H1 (cell line): Measurements from ENCODE around the gene CHD9. TPM values are rescaled to one million over a fixed set of nuclear protein-coding genes. Genes with fewer than 3 reads are reported as not detected.

Source experiments
- CTCF ChIA-PET: fragments of 300-600 bp; sonication (Branson Sonifier 250); formaldehyde crosslinking; loops from one replicate; lab custom pipeline; 2021; ENCODE audit not compliant: partially characterized antibody; lab: Charles Lee
- POLR2A ChIA-PET: fragments of 300-600 bp; sonication (Branson Sonifier 250); formaldehyde crosslinking; loops from one replicate; lab custom pipeline; 2021; ENCODE audit warnings: inconsistent platforms; ENCODE audit not compliant: partially characterized antibody; lab: Charles Lee
- DNase-seq, 2 experiments: peaks; one replicate each; pipeline versions ENCODE4 v3.0.0 to v3.0.0-alpha.2; 2010 to 2022; ENCODE audit warnings: low spot score in 2 of 2, low read depth in 1 of 2, mixed read lengths in 1 of 2
- FAIRE-seq: peaks from 2 replicates; lab custom pipeline; 2011; peaks lifted over from hg19 to GRCh38; lab: Jason Lieb, UNC
- H2AFZ ChIP-seq: 2 replicates; pipeline ENCODE4 v1.8.1; 2012; ENCODE audit warnings: low read length, inconsistent platforms
- H2AK5ac ChIP-seq: 2 replicates; pipeline ENCODE4 v1.6.1; 2013; ENCODE audit warnings: low read depth, low read length
- H2BK120ac ChIP-seq: replicated peaks from 2 replicates; pipeline ENCODE3; 2013; ENCODE audit warnings: low read depth, low read length, inconsistent platforms
- H2BK12ac ChIP-seq: 2 replicates; pipeline ENCODE4 v1.6.1; 2013; ENCODE audit warnings: low read depth, low read length
- H2BK15ac ChIP-seq: 2 replicates; pipeline ENCODE4 v1.6.1; 2013; ENCODE audit warnings: low read length
- H2BK20ac ChIP-seq: 2 replicates; pipeline ENCODE4 v1.6.1; 2013; ENCODE audit warnings: low read length
- H2BK5ac ChIP-seq: 2 replicates; pipeline ENCODE4 v1.6.1; 2013; ENCODE audit warnings: low read depth, low read length
- H3K14ac ChIP-seq: 2 replicates; pipeline ENCODE4 v1.6.1; 2013; ENCODE audit warnings: inconsistent platforms; ENCODE audit not compliant: insufficient read length
- H3K18ac ChIP-seq: 2 replicates; pipeline ENCODE4 v1.6.1; 2013; ENCODE audit warnings: low read length; ENCODE audit errors: extremely low read depth
- H3K23ac ChIP-seq: 2 replicates; pipeline ENCODE4 v1.6.1; 2013; ENCODE audit warnings: inconsistent platforms; ENCODE audit not compliant: insufficient read length
- H3K23me2 ChIP-seq: 2 replicates; pipeline ENCODE4 v1.6.1; 2013; ENCODE audit warnings: low read depth, low read length
- H3K27ac ChIP-seq: 2 replicates; pipeline ENCODE4 v1.6.1; 2011; ENCODE audit warnings: low read depth, low read length, inconsistent platforms
- H3K27me3 ChIP-seq, 4 experiments: replicated peaks in 1 of 4; 1 replicate in 1 of 4; 2 replicates in 3 of 4; pipeline versions ENCODE4 v1.6.1 to v1.8.1; 2011 to 2013; ENCODE audit warnings: low read length in 3 of 4, mild to moderate bottlenecking in 3 of 4, inconsistent platforms in 2 of 4, mixed read lengths in 2 of 4, moderate library complexity in 1 of 4; ENCODE audit not compliant: control insufficient read depth in 3 of 4, insufficient read depth in 3 of 4; ENCODE audit errors: extremely low read depth in 1 of 4
- H3K36me3 ChIP-seq, 4 experiments: 2 replicates each; pipeline versions ENCODE4 v1.6.1 to v1.8.1; 2011 to 2013; ENCODE audit warnings: mild to moderate bottlenecking in 4 of 4, low read length in 3 of 4, moderate library complexity in 2 of 4, control low read depth in 1 of 4, inconsistent platforms in 1 of 4; ENCODE audit not compliant: insufficient read depth in 4 of 4, control insufficient read depth in 2 of 4
- H3K4ac ChIP-seq: replicated peaks from 2 replicates; pipeline ENCODE3; 2013; ENCODE audit warnings: low read length, low read depth, mixed read lengths, inconsistent platforms; ENCODE audit not compliant: insufficient read length
- H3K4me1 ChIP-seq, 4 experiments: replicated peaks in 1 of 4; 1 replicate in 1 of 4; 2 replicates in 3 of 4; pipeline versions ENCODE4 v1.6.1 to v1.8.1; 2011 to 2013; ENCODE audit warnings: low read length in 3 of 4, inconsistent platforms in 2 of 4, mixed read lengths in 1 of 4; ENCODE audit not compliant: insufficient read depth in 4 of 4, control insufficient read depth in 3 of 4
- H3K4me2 ChIP-seq, 2 experiments: 2 replicates each; pipeline versions ENCODE4 v1.6.1 to v1.8.1; 2011 to 2013; ENCODE audit warnings: low read depth in 2 of 2, low read length in 2 of 2, control low read depth in 1 of 2, inconsistent platforms in 1 of 2, mild to moderate bottlenecking in 1 of 2; ENCODE audit not compliant: insufficient read depth in 1 of 2
- H3K4me3 ChIP-seq, 4 experiments: fragments of 200-600, 300-600 bp in 1 of 4; sonication (generic), shearing (Covaris generic), sonication (Bioruptor Twin) in 1 of 4; 2 replicates each; pipeline versions ENCODE4 v1.5.1 to v1.8.1; 2011 to 2016; ENCODE audit warnings: low read length in 4 of 4, low read depth in 3 of 4, control low read depth in 2 of 4, inconsistent platforms in 2 of 4, mild to moderate bottlenecking in 2 of 4, mixed read lengths in 1 of 4, moderate library complexity in 1 of 4; ENCODE audit not compliant: insufficient read depth in 2 of 4; ENCODE audit errors: extremely low read depth in 1 of 4
- H3K56ac ChIP-seq: replicated peaks from 2 replicates; pipeline ENCODE3; 2013; ENCODE audit warnings: low read depth, mild to moderate bottlenecking, mixed read lengths, low read length, inconsistent platforms; ENCODE audit not compliant: insufficient read length
- H3K79me1 ChIP-seq: 2 replicates; pipeline ENCODE4 v1.6.1; 2013; ENCODE audit warnings: low read depth, low read length, control low read depth
- H3K79me2 ChIP-seq, 2 experiments: 2 replicates each; pipeline versions ENCODE4 v1.6.1 to v1.8.1; 2012 to 2013; ENCODE audit warnings: low read length in 2 of 2, mild to moderate bottlenecking in 2 of 2, inconsistent platforms in 1 of 2; ENCODE audit not compliant: insufficient read depth in 2 of 2, control insufficient read depth in 1 of 2
- H3K9ac ChIP-seq, 4 experiments: replicated peaks in 1 of 4; 1 replicate in 1 of 4; 2 replicates in 3 of 4; pipeline versions ENCODE4 v1.6.1 to v1.8.1; 2011 to 2013; ENCODE audit warnings: low read depth in 3 of 4, low read length in 3 of 4, control low read depth in 2 of 4, mild to moderate bottlenecking in 2 of 4, moderate library complexity in 2 of 4, inconsistent platforms in 1 of 4; ENCODE audit errors: extremely low read depth in 1 of 4
- H3K9me3 ChIP-seq, 2 experiments: 2 replicates each; pipeline versions ENCODE4 v1.6.1 to v1.8.1; 2012 to 2013; ENCODE audit warnings: mild to moderate bottlenecking in 2 of 2, moderate library complexity in 2 of 2, control low read depth in 1 of 2, inconsistent platforms in 1 of 2, low read depth in 1 of 2, low read length in 1 of 2, mixed read lengths in 1 of 2; ENCODE audit not compliant: insufficient read depth in 2 of 2
- H4K20me1 ChIP-seq, 2 experiments: replicated peaks in 1 of 2; 2 replicates each; pipeline versions ENCODE3 to v1.8.1; 2011 to 2013; ENCODE audit warnings: inconsistent platforms in 2 of 2, low read length in 2 of 2, mild to moderate bottlenecking in 1 of 2; ENCODE audit not compliant: insufficient read depth in 2 of 2, control insufficient read depth in 1 of 2
- H4K5ac ChIP-seq: 2 replicates; pipeline ENCODE4 v1.6.1; 2013; ENCODE audit warnings: low read length, low read depth, mixed read lengths, inconsistent platforms; ENCODE audit not compliant: insufficient read length
- H4K8ac ChIP-seq: 2 replicates; pipeline ENCODE4 v1.8.0; 2013; ENCODE audit warnings: mild to moderate bottlenecking, moderate library complexity, low read length, inconsistent platforms; ENCODE audit not compliant: insufficient read depth; ENCODE audit errors: extremely low read depth
- H4K91ac ChIP-seq: replicated peaks from 2 replicates; pipeline ENCODE3; 2013; ENCODE audit warnings: low read length, mixed read lengths, inconsistent platforms; ENCODE audit not compliant: insufficient read length
- BRCA1 ChIP-seq: IDR thresholded peaks from 2 replicates; pipeline ENCODE4 v1.6.1; 2012; ENCODE audit warnings: low read depth, low read length, improper control_type of control experiment
- E2F6 ChIP-seq: IDR thresholded peaks from 2 replicates; pipeline ENCODE4 v1.6.1; 2012; ENCODE audit warnings: inconsistent platforms
- GTF2F1 ChIP-seq: IDR thresholded peaks from 2 replicates; pipeline ENCODE4 v1.6.1; 2012; ENCODE audit warnings: low read depth, low read length, improper control_type of control experiment, borderline replicate concordance
- JUND ChIP-seq: IDR thresholded peaks from 2 replicates; pipeline ENCODE4 v1.6.1; 2011; ENCODE audit warnings: mild to moderate bottlenecking, improper control_type of control experiment, low read length
- KDM4A ChIP-seq: IDR thresholded peaks from one replicate; pipeline ENCODE4 v1.7.1; 2012; ENCODE audit warnings: low read depth, mild to moderate bottlenecking, moderate library complexity, low read length, inconsistent platforms; ENCODE audit not compliant: severe bottlenecking
- NRF1 ChIP-seq: IDR thresholded peaks from 2 replicates; pipeline ENCODE4 v1.6.1; 2011; ENCODE audit warnings: mild to moderate bottlenecking, low read depth, low read length, improper control_type of control experiment
- POLR2AphosphoS5 ChIP-seq: IDR thresholded peaks from 2 replicates; pipeline ENCODE4 v1.6.1; 2011; ENCODE audit warnings: low read depth, low read length
- RBBP5 ChIP-seq: IDR thresholded peaks from 2 replicates; pipeline ENCODE4 v1.7.1; 2012; ENCODE audit warnings: low read depth, mild to moderate bottlenecking, inconsistent platforms, low read length, moderate library complexity, borderline replicate concordance
- RXRA ChIP-seq: IDR thresholded peaks from 2 replicates; pipeline ENCODE4 v1.6.1; 2011; ENCODE audit warnings: low read depth, mild to moderate bottlenecking, low read length, moderate library complexity; ENCODE audit not compliant: insufficient read depth
- SIN3A ChIP-seq, 2 experiments: IDR thresholded peaks in 1 of 2; conservative IDR thresholded peaks in 1 of 2; 2 replicates each; pipeline ENCODE4 v1.6.1; 2011 to 2012; ENCODE audit warnings: low read length in 2 of 2, improper control_type of control experiment in 1 of 2, low read depth in 1 of 2, mild to moderate bottlenecking in 1 of 2
- TCF12 ChIP-seq: IDR thresholded peaks from 2 replicates; pipeline ENCODE4 v1.6.1; 2011; ENCODE audit warnings: low read depth, mild to moderate bottlenecking, low read length
- TEAD4 ChIP-seq: IDR thresholded peaks from 2 replicates; pipeline ENCODE4 v1.6.1; 2012; ENCODE audit warnings: low read depth, low read length, inconsistent platforms, mixed read lengths
- ZNF274 ChIP-seq: IDR thresholded peaks from 2 replicates; pipeline ENCODE4 v1.7.0; 2012; ENCODE audit warnings: low read length, borderline replicate concordance; ENCODE audit errors: extremely low read depth
- WGBS, 2 experiments: shearing (Covaris generic) in 1 of 2; methylation state at CpG; one replicate each; pipeline versions ENCODE4 v1.1.6 to v1.1.7; 2013 to 2015; ENCODE audit warnings: low lambda C conversion rate in 2 of 2, mixed read lengths in 2 of 2, inconsistent platforms in 1 of 2, low coverage in 1 of 2, missing lambda C conversion rate in 1 of 2; ENCODE audit not compliant: insufficient replicate concordance in 2 of 2, insufficient coverage in 1 of 2, insufficient read length in 1 of 2; ENCODE audit errors: extremely low coverage in 1 of 2, missing lambda C conversion rate in 1 of 2; 5-methylcytosine and 5-hydroxymethylcytosine counted together
- polyA plus RNA-seq, 7 experiments: library from polyadenylated mRNA; depleted of rRNA in 3 of 7; stranded (reverse) in 5 of 7; unstranded in 2 of 7; fragments of >200 nt in 5 of 7; fragments of 200-250 nt in 2 of 7; gene quantifications; 1 replicate in 5 of 7; 2 replicates in 1 of 7; 4 replicates in 1 of 7; pipeline versions ENCODE4 v1.2.1 to v1.2.3, GENCODE V29; 2011 to 2013; ENCODE audit warnings: missing spikeins in 2 of 7, mixed read lengths in 2 of 7
- total RNA-seq: library from RNA; stranded (reverse); fragmentation: NEBNext Ultra II Directional; extraction: Animal tissue kit (Norgen Biotek cat#: 25700); gene quantifications from 2 replicates; pipeline ENCODE4 v1.2.1, GENCODE V29; 2021

Gene CHD9
- total and polyA plus RNA-seq, 2 of the 8 experiments (the other 6 are each of a cell fraction or from before 2014, with no cell fraction given) = 9.9 to 32.4 TPM

- POLR2A ChIA-PET = no interaction called here
- H2BK5ac ChIP-seq = no peak overlapping the region
- no peak overlapping the region for H3K4me2 ChIP-seq
- no peaks in the 10 kb centered on the region for H3K36me3 ChIP-seq
- no peak overlapping the region for H2BK15ac ChIP-seq
- no peak overlapping the region for H3K18ac ChIP-seq
- no peak for FAIRE-seq
- H3K9ac ChIP-seq = no peak overlapping the region
- H3K4me3 ChIP-seq = no peak overlapping the region
- H3K27me3 ChIP-seq = no peaks in the 10 kb centered on the region
- CTCF ChIA-PET = interaction anchor here (0.7 to 3.1 kb wide), 8 partner anchors 10 to 152 kb away, joined by 3 to 14 read pairs (median 4); no protein-coding TSS in a partner anchor
- no peak overlapping the region for H2BK120ac ChIP-seq
- no peak overlapping the region for H2AFZ ChIP-seq
- H3K9me3 ChIP-seq = no peaks in the 10 kb centered on the region
- no peak overlapping the region for H3K14ac ChIP-seq
- H4K8ac ChIP-seq = no peak overlapping the region
- 0 out of 7 replicates have a peak, but pooled peaks cover 0 to 2% (median 0%) of the 10 kb centered on the region in 4 experiments for H3K4me1 ChIP-seq
- H3K4ac ChIP-seq = no peak overlapping the region
- H2BK20ac ChIP-seq = no peak overlapping the region
- DNase-seq = no peak
- H3K23me2 ChIP-seq = no peaks in the 10 kb centered on the region
- no peak overlapping the region for H2BK12ac ChIP-seq
- H3K23ac ChIP-seq = no peak overlapping the region
- H3K79me2 ChIP-seq = no peaks in the 10 kb centered on the region
- H4K91ac ChIP-seq = no peak overlapping the region
- no peak overlapping the region for H4K5ac ChIP-seq
- H3K56ac ChIP-seq = no peak overlapping the region
- no peak overlapping the region for H3K27ac ChIP-seq
- no peaks in the 10 kb centered on the region for H4K20me1 ChIP-seq
- H3K79me1 ChIP-seq = no peaks in the 10 kb centered on the region
- WGBS, 2 experiments = 88% methylated on average over 4 of the region's 4 CpGs; no CpG with 5 or more reads in 1 of the 2 experiments
- no peak for TF ChIP-seq E2F6
- no peak for TF ChIP-seq TCF12
- TF ChIP-seq ZNF274 = no peak
- TF ChIP-seq TEAD4 = no peak
- no peak for TF ChIP-seq JUND
- TF ChIP-seq BRCA1 = no peak
- no peak for TF ChIP-seq KDM4A
- TF ChIP-seq RBBP5 = no peak
- no peak for TF ChIP-seq GTF2F1
- TF ChIP-seq POLR2AphosphoS5 = no peak
- no peak for TF ChIP-seq SIN3A (conservative IDR thresholded peaks at IDR 0.05 in 1 of 2, IDR thresholded peaks at IDR 0.05 in 1 of 2; ENCODE audit: low read depth in 1 of 2, low read length in 2 of 2)
- TF ChIP-seq NRF1 = no peak
- TF ChIP-seq RXRA = no peak
- TF ChIP-seq, all 59 proteins: peak for 0
- H2AK5ac ChIP-seq = no peak overlapping the region
Observed at GRCh38 chr16:53357955-53358354, 303.2 kb downstream of the CHD9 start.
